Astrocyte (in vitro differentiated cells and primary cell): ENCODE measurements around the gene SLC2A3.
"Not testable (repeated sequence)": the region's sequence is repeated elsewhere in the genome, so short reads cannot be mapped to it uniquely, and the experiment has no call there.

Experiments used
- EZH2 ChIP-seq: IDR thresholded peaks from 2 replicates; pipeline ENCODE4 v1.6.1; 2012; ENCODE audit warnings: mild to moderate bottlenecking, low read length, inconsistent platforms; ENCODE audit not compliant: insufficient read depth
- TF ChIP-seq, protein P1 (sequence below): IDR thresholded peaks from 2 replicates; pipeline ENCODE4 v1.5.1; 2011; ENCODE audit warnings: low read depth, mild to moderate bottlenecking, inconsistent platforms, low read length, moderate library complexity; ENCODE audit not compliant: insufficient read depth

DNA sequence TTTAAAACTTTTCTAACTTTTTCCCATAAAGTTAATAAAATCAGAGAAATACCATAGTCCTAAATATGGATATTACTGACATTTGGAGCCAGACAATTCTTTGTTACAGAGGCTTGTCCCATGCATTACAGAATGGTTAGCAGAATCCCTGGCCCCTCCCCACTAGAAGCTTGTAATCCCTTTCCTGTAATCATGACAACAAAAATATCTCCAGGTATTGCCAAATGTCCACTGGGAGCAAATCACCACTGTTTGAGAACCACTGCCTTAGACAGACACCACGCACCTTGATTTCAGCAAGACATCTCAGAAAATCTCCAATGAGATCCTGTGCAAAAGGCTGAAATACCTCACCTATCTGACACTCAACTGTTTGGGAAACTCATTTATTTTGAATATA lies 47.5 kb upstream of the SLC2A3 start:
- TF ChIP-seq, protein P1, sequence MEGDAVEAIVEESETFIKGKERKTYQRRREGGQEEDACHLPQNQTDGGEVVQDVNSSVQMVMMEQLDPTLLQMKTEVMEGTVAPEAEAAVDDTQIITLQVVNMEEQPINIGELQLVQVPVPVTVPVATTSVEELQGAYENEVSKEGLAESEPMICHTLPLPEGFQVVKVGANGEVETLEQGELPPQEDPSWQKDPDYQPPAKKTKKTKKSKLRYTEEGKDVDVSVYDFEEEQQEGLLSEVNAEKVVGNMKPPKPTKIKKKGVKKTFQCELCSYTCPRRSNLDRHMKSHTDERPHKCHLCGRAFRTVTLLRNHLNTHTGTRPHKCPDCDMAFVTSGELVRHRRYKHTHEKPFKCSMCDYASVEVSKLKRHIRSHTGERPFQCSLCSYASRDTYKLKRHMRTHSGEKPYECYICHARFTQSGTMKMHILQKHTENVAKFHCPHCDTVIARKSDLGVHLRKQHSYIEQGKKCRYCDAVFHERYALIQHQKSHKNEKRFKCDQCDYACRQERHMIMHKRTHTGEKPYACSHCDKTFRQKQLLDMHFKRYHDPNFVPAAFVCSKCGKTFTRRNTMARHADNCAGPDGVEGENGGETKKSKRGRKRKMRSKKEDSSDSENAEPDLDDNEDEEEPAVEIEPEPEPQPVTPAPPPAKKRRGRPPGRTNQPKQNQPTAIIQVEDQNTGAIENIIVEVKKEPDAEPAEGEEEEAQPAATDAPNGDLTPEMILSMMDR: not testable (repeated sequence)
- TF ChIP-seq EZH2: not testable (repeated sequence)
